Right lobe of liver (tissue), 6 donors: Measurements from ENCODE around the gene SPAAR. TPM values are rescaled to one million over a fixed set of nuclear protein-coding genes. Genes with fewer than 3 reads are reported as not detected.

ENCODE experiments used
- ATAC-seq, 4 donors: fragments of 200-7000 bp; cut with Tn5 transposase; one replicate each; pipeline ENCODE4 v1.9.1; 2020; ENCODE audit warnings: mild to moderate bottlenecking in 4 of 4, moderate library complexity in 4 of 4
- DNase-seq, 3 donors: peaks; one replicate each; pipeline ENCODE4 v3.0.0-alpha.2; 2020
- H3K27ac ChIP-seq, 3 donors: fragments of 200-600 bp; one replicate each; pipeline ENCODE4 v1.8.0; 2022
- H3K27me3 ChIP-seq, 2 donors: fragments of 200-600 bp; one replicate each; pipeline ENCODE4 v1.8.0; 2022
- H3K36me3 ChIP-seq, 4 donors: fragments of 200-600 bp; sonication (generic) in 1 of 4; one replicate each; pipeline versions ENCODE4 v1.5.1 to v1.8.0; 2017 to 2022; ENCODE audit warnings: control low read depth in 1 of 4
- H3K4me1 ChIP-seq, 4 donors: fragments of 200-600 bp; sonication (generic) in 1 of 4; one replicate each; pipeline versions ENCODE4 v1.5.1 to v1.8.0; 2017 to 2022; ENCODE audit warnings: control low read depth in 1 of 4
- H3K4me3 ChIP-seq, 3 donors: fragments of 200-600 bp; one replicate each; pipeline ENCODE4 v1.8.0; 2022
- H3K9me3 ChIP-seq, 4 donors: fragments of 200-600 bp; sonication (generic) in 1 of 4; one replicate each; pipeline versions ENCODE4 v1.5.1 to v1.8.0; 2017 to 2022; ENCODE audit warnings: control low read depth in 1 of 4
- POLR2A ChIP-seq: fragments of 450-650 bp; IDR thresholded peaks from one replicate; pipeline ENCODE4 v1.6.1; 2017; ENCODE audit warnings: antibody characterized with exemption, mild to moderate bottlenecking
- WGBS: methylation state at CpG from one replicate; pipeline ENCODE4 v1.1.6; 2018; ENCODE audit warnings: low coverage, low lambda C conversion rate; ENCODE audit not compliant: insufficient coverage; ENCODE audit errors: missing lambda C conversion rate; 5-methylcytosine and 5-hydroxymethylcytosine counted together
- intact Hi-C, 2 donors: fragments of 100-400 bp; cut with DNase I; formaldehyde crosslinking; loops; one replicate each; pipeline versions ENCODE4 v1.11.2 to v1.14.1; 2022
- total RNA-seq, 6 experiments: library from RNA; depleted of rRNA in 2 of 6; stranded (reverse); fragments of >200 nt in 2 of 6; fragmentation: NEBNext Ultra II Directional in 3 of 6; extraction: Animal tissue kit (Norgen Biotek cat#: 25700) in 3 of 6; gene quantifications; one replicate each; pipeline versions ENCODE4 v1.1.0 to v1.2.4, GENCODE V29; 2016 to 2023
- TF ChIP-seq, protein P1 (sequence below), 4 donors: fragments of 200-600 bp in 3 of 4; fragments of 450-650 bp in 1 of 4; IDR thresholded peaks; one replicate each; pipeline versions ENCODE4 v1.5.1 to v1.8.0; 2016 to 2022; ENCODE audit warnings: antibody characterized with exemption in 4 of 4, mild to moderate bottlenecking in 2 of 4
- donor health status: DM: no; HTN: yes; CAD: no.
- donor health status: DM: no; HTN: no; CAD: no.
- donor health status: DM: no; HTN: no; CAD: no.
- donor health status: DM: no; HTN: yes; CAD: no.
- donor health status: DM: no; HTN: yes; CAD: no.

SPAAR gene
- total RNA-seq, 6 experiments from 2014 or later, result 0.37 to 1.4 (median 0.84) TPM

DNA sequence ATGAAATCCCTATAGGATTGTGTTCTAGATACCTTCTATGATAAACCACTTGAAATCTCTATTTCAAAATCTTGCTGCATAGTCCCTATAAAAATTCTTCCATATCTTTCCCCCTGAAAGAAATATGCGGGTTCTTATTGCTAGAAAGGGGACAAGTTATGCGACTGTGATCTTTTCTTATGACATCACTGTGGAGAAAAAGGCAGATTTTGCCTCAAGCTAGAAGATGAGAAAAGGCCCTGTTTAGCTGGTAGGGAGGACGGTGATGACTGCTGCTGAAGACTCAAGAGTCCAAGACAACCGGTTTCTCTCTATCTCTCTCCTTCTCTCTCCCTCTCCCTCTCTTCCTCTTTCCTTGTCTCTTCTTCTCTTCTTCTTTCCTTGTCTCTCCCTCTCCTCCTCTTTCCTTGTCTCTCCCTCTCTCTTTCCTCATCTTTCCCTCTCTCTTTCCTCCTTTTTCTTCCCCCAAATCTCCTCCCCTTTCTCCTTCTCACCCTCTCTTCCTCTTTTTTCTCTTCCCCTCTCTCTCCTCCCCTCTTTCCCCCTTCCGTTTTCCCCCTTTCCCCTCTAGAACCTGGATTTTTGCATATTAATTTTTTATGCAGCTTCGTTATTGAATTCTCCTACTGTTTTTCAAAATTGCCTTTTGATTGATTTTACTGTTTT is 43.4 kb downstream of the SPAAR start:
- WGBS, result 64% methylated on average over 6 of the region's 6 CpGs
- H3K36me3 ChIP-seq, result no peaks in the 10 kb centered on the region
- no peak overlapping the region for H3K27ac ChIP-seq
- no peaks in the 10 kb centered on the region for H3K4me1 ChIP-seq
- intact Hi-C loops, result loop anchor here in 1 of 2 donors (10.0 kb wide), 1 partner anchor 52 kb away; no protein-coding TSS in a partner anchor
- ATAC-seq (no peak), DNase-seq (no peak)
- H3K9me3 ChIP-seq, result no peaks in the 10 kb centered on the region
- H3K4me3 ChIP-seq, result no peak overlapping the region
- H3K27me3 ChIP-seq, result no peaks in the 10 kb centered on the region
- TF ChIP-seq, protein P1, sequence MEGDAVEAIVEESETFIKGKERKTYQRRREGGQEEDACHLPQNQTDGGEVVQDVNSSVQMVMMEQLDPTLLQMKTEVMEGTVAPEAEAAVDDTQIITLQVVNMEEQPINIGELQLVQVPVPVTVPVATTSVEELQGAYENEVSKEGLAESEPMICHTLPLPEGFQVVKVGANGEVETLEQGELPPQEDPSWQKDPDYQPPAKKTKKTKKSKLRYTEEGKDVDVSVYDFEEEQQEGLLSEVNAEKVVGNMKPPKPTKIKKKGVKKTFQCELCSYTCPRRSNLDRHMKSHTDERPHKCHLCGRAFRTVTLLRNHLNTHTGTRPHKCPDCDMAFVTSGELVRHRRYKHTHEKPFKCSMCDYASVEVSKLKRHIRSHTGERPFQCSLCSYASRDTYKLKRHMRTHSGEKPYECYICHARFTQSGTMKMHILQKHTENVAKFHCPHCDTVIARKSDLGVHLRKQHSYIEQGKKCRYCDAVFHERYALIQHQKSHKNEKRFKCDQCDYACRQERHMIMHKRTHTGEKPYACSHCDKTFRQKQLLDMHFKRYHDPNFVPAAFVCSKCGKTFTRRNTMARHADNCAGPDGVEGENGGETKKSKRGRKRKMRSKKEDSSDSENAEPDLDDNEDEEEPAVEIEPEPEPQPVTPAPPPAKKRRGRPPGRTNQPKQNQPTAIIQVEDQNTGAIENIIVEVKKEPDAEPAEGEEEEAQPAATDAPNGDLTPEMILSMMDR (IDR thresholded peaks at IDR 0.05), result no peak
- no peak for TF ChIP-seq POLR2A

DNA sequence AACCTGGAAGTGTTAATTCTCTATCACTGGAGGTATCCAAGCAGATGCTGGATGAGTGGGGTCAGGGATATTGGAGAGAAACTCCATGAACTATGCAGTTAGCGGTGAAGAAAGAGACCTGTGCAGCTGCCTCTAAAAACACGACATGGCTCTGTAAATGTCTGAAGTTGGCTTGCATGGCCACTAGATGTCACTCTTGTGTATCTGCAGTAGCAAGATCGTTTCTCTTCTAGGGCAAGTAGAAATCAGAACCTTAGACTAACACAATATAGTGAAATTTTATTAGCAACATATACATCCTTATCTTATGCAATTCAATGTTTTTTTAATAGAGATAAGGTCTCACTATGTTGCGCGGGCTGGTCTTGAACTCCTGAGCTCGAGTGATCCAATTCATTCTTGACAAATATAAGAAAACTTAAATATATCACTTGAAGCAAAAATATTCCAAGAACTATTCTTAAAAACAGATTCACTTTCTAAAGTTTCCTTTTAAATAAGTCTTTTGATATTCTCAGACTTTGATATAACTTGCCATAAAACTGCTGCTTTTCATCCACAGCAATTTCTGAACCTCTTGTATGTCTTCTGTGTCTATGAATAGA is 45.8 kb downstream of the SPAAR start:
- Histone ChIP-seq H3K4me3 (no peak overlapping the region), H3K9me3 (no peaks in the 10 kb centered on the region), H3K27ac (no peak overlapping the region), H3K27me3 (no peaks in the 10 kb centered on the region), H3K4me1 (no peaks in the 10 kb centered on the region), H3K36me3 (no peaks in the 10 kb centered on the region)
- intact Hi-C loops, result loop anchor here in 1 of 2 donors (10.0 kb wide), 1 partner anchor 50 kb away; no protein-coding TSS in a partner anchor
- WGBS, result 1% methylated on average over 6 of the region's 6 CpGs
- TF ChIP-seq, protein P1 (IDR thresholded peaks at IDR 0.05), result peak; percentile 79 to 87 (median 84)
- no peak for TF ChIP-seq POLR2A
- DNase-seq (peak in 1 of 3 donors; percentile 58), ATAC-seq (peak; percentile 91 to 95 (median 94))

DNA sequence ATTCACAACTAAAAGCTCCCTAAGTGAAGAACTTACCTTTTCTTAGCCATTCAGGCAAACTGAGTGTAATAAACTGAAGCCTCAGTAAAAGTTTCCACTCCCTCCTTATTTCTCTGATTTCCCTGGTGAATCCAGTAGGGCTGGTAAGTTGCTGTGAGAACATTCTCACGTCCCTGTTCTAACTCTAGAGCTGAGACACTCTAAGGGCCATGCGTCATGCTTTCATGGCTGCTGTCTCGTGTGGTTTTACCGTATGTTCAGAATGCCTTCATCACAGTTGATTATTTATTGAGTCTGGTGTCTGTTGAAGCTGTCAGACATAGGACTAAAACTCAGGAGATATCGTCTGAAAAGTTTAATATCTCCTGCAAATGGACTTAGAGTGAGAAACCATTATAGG is 47.4 kb downstream of the SPAAR start:
- no peaks in the 10 kb centered on the region for H3K36me3 ChIP-seq
- intact Hi-C loops, result loop anchor here in 1 of 2 donors (10.0 kb wide), 1 partner anchor 48 kb away; no protein-coding TSS in a partner anchor
- H3K27ac ChIP-seq, result no peak overlapping the region
- TF ChIP-seq, protein P1 (IDR thresholded peaks at IDR 0.05), result no peak
- TF ChIP-seq POLR2A, result no peak
- ATAC-seq (no peak), DNase-seq (no peak)
- no peak overlapping the region for H3K4me3 ChIP-seq
- H3K4me1 ChIP-seq, result no peaks in the 10 kb centered on the region
- H3K27me3 ChIP-seq, result no peaks in the 10 kb centered on the region
- 65% methylated on average over 5 of the region's 5 CpGs for WGBS
- H3K9me3 ChIP-seq, result no peaks in the 10 kb centered on the region

DNA sequence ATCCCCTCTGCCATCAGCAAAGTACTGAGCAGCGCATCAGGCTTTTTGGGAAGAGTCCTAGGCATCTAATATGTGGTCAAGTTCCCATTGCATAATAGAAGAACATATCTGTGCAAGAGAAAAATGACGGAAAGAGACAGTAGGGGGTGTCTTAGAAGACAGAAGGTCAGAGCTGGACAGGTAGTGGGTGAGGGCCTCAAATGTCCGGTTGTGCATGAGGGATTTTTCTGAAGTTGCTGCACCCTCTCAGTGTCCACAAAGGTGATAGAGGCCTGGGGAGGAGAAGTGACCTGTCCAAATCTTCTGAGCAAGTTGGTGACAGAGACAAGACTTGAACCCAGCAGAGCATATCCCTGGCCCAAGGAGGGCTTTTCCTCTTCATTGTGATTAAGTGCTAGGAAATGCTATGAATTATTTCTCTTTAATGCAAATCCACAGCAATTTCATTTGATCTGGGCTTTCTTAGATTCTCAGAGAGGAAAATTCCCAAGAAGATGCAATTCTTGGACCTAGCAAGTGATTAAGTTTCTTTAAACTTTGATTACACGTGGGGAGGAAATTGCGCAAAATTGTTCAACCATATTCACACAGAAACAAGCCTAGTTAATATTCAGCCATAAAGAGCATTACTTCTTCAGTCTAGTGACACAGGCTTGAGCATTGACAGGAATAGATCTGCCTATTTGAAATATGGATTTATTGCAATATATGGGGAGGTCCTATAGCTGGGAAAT is 49.0 kb downstream of the SPAAR start, which contains the start of gene OR2S2:
OR2S2 (minus strand) TSS at position 51 of the 734 bp plus-strand sequence. CDS start 56 bp downstream, outside the sequence.
- intact Hi-C loops, result loop anchor here in 1 of 2 donors (10.0 kb wide), 1 partner anchor 47 kb away; no protein-coding TSS in a partner anchor
- DNase-seq (no peak), ATAC-seq (no peak)
- WGBS, result 56% methylated on average over 5 of the region's 5 CpGs
- Histone ChIP-seq H3K4me3 (no peak within 1 kb of the TSS), H3K9me3 (no peaks in the 10 kb centered on the region), H3K27ac (no peak within 1 kb of the TSS), H3K27me3 (no peaks in the 10 kb centered on the region), H3K36me3 (no peaks in the 10 kb centered on the region), H3K4me1 (no peaks in the 10 kb centered on the region)
- no peak for TF ChIP-seq POLR2A
- TF ChIP-seq, protein P1 (IDR thresholded peaks at IDR 0.05), result no peak
